Measurements from ENCODE around the gene GPR26.

The GPR26 gene

DNA sequence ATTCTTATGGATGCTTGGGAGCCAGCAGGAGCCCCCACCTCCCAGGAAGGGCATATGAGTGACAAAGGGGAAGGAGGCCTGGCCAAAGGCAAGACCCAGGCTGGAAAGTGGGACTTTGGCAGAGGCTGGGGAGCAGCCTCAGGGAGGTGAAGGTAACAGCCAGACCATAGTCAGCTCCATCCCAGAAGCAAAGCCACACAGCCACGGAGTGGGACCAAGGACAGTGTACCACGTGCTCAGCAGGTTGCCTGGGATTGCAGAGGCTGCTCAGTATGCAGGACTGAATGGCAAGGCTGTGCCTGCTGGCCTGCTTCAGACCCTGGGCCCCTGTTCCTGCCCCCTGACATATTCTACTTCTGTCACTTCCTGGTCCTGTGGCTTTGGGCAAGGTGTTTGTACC lies 17.6 kb upstream of the GPR26 start:
- DNase-seq = no peak

DNA sequence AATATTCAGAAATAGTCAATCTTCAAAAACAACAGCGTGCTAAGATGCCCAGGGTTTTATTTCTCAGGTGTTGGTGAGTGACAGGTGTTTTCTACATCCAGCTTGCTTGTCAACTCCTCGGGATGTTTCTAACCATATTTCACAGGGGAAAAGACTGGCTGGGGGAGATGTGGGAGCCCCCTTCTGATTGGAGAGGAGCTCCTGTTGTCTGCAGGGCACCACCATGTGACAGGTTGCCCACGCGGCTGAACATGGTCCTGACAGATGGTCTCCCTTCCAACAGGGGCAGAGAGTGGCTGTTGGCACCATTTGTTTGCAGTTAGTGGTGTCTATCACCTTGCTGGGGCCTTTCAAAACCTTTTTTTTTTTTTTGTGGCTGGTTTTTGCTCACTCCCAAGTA lies 16.5 kb upstream of the GPR26 start:
- DNase-seq = no peak

DNA sequence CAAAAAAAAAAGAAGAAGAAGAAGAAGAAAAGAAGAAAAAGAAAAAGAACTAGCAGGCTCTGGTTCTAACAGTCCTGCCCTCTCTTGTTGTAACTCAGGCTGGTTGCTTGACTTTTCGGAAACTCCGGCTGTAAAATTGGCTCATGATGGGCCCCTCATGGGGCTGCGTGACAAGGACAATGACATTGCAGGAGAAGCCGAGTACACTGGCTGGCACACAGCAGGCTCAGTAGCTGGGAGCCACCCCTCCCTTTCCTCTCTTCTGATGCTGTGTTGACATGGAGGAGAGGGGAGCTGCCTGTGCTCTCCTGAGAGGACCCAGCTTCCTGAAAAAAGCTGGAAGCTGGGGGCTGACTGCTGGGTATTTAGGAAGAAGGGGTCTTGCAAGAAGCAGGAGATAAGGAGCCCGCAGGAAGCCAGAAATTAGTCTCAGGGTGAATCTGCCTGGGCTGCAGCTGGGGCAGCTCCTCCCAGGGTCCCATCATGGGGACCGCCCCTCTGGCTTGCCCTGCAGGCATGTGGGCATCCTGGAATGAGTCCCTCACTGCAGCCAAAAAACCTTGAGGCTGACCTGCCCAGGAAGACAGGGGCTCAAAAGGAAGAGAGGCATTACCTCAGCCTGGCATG lies 14.6 kb upstream of the GPR26 start:
- DNase-seq = no peak

DNA sequence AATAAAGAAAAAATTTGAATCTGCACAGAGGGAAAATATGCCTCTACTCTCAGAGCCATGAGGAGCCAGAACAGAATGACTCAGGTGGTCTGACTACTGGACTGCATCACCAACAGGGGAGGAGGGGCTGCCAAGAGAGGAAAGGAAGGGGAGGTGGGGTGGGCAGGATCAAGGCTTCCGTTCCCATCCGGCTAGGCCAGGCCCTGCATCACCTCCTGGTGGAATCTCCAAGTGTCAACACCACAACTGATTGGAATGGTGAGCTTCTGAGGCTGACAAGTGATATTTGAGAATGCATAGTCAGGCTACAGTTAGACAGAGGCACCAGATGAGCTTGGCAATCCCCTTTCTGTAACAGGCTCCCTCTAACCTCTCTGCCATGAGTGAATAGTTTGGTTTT lies 10.4 kb upstream of the GPR26 start:
- no peak for DNase-seq

DNA sequence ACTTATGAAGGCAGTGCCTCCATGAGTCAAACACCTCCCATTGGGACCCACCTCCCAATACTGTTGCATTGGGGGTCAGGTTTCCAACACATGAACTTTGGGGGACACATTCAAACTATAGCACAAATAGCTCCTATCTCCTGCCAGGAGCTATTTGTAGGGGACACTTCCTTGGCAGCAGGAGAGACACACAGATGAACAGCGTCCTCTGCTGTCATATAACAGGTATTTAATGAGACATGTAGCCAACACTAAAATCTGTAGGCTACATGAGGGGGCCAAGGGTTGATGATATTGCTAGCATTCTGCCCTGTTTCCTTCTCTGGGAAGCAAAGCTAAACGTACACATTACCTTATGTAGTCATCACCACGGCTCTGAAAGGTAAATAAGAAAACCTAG lies 2.6 kb upstream of the GPR26 start:
- no peak for DNase-seq

DNA sequence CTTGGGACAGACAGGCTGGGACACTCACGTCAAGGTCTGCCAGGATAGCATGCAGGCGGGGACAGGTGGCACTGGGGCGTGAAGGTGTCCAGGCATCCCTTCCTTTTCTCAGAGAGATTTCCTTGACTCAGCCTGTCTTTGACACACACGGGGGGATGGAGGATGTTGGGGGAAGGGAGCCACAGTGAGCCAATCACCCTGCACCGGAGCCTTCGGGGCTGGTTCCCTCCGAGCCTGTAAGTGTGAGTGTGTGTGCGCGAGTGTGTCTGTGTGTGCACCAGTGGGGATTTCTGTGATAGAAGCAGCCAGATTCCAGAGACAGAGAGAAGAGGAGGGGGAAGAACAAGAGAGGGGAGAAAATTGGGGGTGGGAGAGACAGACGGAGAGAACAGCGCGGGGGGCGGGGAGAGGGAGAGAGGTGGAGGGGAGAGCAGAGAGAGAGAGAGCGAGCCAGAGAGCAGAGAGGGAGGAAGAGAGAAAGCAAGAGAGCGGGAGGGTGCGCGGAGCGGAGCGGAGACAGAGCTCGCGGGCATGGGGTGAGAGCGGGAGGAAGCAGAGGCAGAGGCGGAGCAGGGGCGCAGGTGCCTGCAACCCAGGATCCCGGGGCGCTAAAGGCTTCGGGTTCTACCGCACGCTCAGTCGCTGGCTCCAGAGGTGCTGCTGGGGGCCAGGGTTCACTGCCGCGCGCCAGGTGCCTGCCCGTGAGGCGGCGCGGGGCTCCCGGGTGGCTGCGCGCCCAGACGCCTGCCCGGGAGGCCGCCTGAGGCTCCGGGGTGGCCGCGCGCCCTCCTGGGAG lies 466 bp upstream of the GPR26 start:
- DNase-seq = no peak

DNA sequence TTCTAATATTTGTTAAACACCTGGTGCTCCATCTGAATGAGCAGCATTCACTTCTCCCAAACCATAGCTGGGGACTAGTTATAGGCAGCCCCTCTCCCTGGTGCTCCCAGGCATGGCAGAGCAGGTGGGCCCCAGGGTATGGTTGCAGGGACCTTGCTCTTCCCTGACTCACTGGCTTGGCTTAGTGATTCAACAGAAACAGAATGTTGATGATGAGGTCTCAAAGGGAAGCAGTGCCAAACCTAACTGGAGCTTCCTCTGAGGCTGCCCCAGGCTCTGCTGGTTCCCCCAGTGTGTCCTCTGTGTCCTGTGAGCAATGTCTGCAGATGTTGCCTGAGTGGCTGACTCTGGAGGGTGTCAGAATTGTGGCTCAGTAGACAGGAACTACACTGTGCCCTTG lies 3.7 kb downstream of the GPR26 start:
- DNase-seq = no peak

DNA sequence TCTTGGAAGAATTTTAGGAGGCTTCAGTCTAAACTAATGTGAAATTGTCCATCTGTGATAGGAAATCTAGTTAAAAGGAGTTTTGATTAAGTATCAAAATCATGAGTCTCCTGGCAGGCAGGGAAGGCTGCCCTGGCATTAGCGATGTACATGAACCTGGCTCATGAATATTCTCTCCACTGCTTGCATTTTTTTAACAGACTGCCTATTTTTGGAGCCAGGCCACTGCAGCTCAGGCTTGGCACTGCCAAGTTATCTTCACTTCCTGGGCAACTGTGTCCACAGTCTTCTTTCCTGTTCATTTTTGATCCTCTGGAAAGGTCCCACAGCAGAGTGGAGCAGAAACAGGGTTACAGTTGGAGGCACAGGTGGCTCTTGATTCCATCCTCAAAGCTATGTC lies 7.0 kb downstream of the GPR26 start:
- DNase-seq = no peak

DNA sequence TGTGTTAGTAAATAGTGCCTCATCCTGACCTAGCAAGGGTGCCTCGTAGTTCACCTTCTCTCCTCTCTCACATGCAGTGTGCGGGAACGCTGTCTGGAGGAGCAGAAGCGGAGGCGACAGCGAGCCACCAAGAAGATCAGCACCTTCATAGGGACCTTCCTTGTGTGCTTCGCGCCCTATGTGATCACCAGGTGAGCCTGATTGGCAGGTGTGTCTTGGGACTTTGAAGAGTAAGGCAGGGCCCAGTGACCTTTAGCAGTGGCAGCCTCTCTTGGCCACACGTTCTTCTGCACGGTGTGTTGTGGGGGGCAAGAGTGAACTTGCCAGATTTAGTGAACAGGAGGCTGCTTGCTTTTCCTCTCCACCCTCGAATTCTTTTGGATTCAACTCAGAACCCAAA lies 8.6 kb downstream of the GPR26 start:
- no peak for DNase-seq

DNA sequence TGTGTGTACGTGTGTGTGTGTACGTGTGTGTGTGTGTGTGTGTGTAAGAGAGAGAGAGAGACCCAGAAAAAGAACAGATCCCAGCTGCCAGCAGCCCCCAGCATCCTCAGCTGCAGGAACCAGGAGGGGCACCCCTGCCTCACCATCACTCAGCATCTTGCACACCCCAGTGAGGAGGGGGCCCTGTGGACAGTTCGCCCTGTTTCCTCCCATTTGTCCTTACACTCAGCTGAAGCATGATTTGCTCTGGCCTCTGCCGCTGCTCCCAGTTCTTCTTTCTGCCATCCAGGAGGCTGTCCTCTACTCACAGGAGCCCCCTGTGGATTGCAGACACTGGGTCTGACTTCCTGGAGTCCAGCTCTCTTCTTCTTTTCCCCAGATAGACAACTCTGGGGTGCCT lies 9.7 kb downstream of the GPR26 start:
- no peak for DNase-seq

DNA sequence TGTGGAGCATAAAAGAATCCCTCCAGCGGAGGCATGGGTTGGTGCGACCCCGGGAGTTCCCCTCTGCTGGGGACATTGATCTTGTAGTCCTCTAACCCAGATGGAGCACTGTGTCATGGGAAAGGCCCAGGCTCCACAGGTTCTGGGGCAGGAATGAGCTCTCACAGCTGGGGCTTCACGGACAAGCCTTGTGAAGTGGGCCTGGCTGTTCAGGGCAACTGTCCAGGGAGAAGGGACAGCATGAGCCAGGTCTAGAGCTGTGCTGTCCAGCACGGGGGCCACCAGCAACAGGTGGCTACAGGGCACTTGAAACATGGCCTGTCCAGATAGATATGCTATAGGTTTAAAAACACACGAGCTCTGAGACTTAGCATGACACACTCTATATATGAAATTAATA lies 11.4 kb downstream of the GPR26 start:
- DNase-seq = no peak

DNA sequence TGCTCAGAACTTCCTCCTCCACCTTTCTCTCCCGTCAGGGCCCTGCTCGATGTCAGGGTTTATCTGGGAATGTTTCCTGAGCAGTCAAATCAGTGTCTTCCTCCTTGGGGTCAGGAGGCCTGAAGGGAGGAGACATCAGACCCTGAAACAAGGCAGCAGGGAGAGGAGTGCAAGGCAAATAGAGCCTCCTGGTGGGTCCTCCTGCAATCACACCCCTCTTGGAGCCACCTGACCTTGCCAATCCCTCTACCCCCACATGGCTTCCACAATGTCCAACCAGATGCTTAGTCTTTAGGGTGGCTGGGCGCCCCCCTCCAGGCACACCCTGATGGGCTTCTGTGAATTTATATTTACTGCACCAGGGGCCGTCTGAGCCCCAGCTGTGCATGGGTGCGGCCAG lies 12.2 kb downstream of the GPR26 start:
- DNase-seq = no peak

DNA sequence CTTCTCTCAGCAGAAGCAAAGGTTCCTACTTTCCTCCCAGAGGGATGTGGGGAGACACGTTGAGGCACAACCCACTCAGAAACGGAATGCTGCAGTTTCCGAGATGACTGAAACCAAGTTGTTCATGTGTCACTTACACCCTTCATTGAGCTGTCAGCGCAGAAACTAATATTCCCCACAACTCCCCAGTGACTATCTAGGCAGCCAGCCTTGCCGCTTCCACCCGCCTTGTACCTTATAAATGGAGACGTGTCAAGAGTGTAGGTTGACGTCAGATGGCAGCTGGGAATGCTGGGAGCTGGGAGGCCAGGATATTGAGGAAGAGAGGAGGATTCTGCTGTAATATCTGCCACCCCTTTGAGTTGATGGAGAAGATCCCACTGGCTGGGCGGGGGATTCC lies 15.1 kb downstream of the GPR26 start:
- no peak for DNase-seq

DNA sequence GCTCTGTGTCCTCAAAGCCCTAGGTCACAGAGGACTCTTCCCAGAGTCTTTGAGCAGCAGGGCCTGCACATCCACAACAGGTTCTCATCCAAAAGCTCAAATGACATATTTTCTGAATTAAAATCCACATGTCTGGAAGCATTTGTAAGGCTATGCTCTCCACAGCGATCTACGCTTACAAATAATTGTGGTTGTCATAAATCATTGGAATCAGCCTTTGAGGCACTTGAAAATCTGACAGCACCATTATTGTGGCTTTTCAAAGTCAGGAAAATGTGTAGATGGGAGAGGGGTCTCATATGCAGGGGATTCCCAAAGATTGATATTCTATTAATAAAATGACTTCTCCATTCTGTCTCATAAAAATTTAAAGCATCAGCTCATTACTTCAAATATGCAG lies 16.3 kb downstream of the GPR26 start:
- DNase-seq = no peak

DNA sequence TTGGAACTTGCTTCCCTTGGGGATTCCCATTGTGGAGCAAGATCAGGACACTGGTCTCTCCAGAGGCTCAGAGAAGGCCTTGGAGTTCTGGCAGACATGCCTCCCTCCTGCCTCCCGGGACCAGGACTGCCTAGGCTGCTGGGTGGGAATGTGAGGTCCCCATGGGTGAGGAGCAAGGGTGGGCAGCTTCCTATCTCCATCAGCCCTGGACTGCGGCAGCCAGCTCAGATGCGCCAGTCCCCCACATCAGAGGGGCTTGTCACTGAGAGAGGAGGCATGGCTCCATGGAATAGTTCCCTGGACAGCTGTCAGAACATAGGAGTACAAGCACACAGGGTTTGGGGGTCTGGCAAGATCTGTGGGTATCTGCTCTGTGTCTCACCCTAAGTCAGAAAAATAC lies 17.3 kb downstream of the GPR26 start:
- no peak for DNase-seq

DNA sequence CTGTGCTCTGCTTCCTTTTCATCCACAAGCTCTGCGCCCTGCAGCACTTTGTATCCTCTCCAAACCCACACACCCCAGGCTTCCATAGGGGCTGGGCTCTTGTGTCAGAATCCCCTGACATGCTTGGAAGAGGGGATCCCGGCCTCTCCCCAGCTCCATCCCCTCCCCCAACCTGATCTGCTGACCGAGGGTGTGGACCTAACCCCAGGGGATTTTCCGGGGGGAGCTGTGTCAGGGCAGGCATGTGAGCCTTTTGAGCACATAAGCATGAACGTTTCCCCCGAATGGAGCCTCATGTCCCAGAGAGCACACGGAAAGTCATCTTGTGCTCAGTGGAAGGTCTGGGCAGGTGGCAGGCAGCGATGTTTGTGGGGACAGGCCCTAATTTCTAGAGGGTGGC lies 17.7 kb downstream of the GPR26 start:
- DNase-seq = no peak

DNA sequence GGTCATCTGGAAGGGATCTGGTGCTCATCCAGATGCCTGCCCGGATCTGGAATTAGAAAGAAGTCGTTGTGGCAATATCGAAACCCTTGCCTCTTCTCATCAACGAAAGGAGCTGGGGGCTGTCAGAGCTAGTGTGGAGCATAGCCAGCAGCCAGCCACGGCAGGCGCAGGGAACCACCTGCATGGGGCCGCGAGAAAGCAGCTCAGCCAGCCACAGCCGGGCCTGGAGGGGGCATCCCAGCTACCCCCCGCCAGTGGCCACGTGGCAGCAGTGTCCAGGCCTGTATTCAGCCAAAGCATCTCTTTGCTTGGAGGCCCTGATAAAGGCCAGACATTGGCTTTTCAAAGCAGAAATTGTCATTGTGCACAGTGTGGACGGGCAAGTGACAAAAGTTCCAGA lies 19.1 kb downstream of the GPR26 start:
- DNase-seq = no peak

DNA sequence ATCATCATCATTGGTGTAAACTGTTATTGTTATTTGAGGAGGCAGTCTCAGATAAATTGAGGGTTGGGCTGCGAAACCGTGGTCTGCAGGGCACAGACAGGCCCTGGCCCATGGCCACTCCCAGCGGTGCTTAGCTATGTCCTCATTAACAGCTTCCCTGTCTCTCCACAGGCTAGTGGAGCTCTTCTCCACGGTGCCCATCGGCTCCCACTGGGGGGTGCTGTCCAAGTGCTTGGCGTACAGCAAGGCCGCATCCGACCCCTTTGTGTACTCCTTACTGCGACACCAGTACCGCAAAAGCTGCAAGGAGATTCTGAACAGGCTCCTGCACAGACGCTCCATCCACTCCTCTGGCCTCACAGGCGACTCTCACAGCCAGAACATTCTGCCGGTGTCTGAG lies 21.6 kb downstream of the GPR26 start:
- DNase-seq = no peak

DNA sequence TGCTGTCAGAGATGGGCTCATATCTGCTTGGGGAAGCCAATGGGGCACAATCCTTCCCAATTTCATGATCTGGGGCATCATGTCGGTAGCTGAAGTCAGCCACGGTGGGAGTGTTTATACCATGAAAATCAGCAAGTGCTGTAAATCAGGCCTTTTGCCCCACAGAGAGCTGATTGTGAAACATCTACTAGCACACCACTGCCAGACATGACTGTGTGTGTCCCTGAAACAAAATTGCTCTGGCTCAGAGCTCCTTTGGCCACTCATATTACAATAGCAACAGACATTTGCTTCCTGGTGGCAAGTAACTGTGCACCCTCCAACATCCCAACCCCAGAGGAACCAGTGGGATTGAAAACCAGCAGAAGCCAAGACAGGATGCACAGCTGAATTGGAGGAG lies 23.7 kb downstream of the GPR26 start:
- DNase-seq = no peak

DNA sequence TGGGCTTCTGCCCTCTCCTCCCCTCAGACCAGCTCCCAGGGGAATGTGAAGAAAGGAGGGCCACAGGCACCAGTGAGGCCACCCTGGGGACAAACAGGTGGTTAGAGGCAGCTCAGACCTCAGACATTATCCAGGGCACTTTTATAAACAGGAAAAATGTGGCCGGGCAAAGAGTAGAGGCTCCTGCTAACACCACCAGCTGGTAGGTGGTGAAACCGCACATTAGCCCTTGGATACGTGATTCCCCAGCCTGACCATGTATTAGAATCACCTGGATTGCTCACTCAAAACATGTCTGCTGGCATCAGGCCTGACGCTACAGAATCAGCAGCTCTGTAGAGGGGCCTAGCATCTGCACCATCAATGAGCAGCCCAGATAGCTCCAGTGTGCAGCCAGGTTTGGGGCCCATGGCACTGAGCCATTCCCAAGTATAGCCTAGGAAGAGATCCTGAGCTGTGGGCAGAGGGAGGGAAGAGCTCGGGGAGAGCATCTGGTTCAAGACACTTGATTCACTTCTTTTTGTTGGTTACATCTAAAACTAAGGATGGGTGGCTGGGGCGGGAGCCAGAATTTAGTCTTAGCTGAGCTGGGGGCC lies 37.1 kb downstream of the GPR26 start:
- DNase-seq = no peak

DNA sequence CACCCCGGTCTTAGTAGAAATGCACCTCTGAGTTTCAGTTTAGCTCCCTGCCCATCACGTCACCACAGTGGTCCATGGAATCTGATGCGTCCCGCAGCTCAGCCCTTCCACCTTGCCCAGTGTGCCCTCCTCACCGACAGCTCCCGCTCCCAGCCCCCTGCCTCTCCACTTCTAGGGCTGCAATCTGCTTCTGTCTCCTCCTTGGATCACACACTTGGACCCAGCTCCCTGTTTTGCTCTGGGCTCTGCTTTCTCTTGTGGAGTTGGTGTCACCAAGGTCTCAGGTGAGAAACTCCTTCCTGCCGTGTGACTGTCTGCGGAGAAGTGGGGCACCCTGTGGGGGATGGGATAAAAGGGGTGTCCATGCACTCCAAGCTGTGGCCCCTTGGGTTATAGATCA lies 37.9 kb downstream of the GPR26 start:
- DNase-seq = no peak

DNA sequence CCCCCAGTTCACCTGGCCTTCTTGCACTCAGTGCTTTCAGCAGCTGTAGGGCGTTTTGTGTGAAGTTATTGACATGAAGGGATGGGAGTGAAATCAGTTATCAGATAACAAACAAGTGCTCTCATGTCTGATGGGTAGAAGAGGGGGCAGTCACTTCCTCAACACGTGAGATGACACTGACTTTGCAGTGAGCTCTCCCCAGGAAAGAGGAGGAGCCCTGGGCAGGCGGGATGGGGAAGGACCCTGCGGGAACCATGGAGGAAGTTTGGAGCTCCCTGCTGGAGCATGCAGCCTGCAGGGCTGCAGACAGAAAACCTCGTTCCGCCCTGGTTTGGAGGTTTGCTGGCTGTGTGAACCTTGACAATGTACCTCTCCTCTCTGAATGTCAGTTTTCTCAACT lies 38.7 kb downstream of the GPR26 start:
- DNase-seq = no peak

DNA sequence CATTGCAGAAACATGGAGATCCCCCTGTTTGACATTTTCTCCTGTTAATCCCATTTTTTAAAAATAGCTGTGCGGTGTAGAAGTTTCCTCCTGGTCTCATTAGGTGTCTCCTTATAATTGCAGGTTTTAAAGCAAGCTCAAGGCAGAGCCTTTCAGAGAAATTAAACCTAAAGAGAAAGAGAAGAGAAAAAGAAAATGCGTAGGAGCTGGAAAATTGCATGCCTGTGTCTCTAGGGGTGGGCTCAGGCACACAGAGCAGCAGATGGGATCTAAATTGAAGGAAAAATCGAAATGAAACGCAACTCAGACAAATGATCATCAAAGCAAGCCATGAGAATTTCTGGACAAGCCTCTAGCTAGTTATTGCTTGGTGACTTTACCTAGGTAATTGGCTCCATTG lies 40.1 kb downstream of the GPR26 start:
- DNase-seq = no peak

DNA sequence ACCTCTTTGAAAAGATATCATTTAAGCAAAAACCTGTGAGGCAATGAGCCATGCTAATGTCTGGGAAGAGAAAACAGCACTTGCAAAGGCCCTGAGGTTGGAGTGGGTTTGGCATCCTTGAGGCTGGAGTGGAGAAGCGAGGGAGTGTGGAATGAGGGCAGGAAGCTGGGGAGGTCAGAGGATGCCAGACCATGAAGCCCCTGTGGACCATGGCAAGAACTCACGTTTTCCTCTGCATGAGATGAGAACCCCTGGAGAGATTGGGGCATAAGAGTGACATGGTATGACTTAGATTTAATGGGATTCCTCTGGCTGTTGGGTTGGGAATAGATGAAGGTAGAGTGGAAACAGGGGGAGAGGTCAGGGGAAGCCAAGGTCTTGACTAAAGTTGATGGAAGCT lies 49.4 kb downstream of the GPR26 start:
- DNase-seq = no peak

DNA sequence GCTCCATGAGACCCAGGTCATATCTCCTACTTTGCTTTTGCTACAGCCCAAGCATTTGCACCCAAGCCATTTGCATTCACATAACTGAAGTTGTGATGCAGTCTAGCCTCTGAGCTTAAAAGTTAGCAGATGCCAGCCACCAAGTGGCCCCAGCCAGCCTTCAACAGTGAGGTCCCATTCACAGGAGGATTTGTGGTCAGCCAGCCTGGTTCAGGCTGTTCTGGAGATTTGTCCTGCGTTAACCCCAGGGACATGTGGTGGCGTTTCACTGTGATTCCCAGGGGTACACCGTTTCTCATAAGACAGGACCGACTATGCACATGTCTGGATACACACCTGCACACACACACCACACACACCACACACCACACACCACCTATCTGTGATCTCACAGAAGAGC lies 51.2 kb downstream of the GPR26 start:
- no peak for DNase-seq

All from stimulated activated CD4-positive, alpha-beta T cell treated with anti-CD3 and anti-CD28 coated beads, Interleukin-1b, Interleukin-23, amount 100 ng/mL, for 48 hours (primary cell).